ENCODE measurements around the gene CD44.

Gene CD44

DNA sequence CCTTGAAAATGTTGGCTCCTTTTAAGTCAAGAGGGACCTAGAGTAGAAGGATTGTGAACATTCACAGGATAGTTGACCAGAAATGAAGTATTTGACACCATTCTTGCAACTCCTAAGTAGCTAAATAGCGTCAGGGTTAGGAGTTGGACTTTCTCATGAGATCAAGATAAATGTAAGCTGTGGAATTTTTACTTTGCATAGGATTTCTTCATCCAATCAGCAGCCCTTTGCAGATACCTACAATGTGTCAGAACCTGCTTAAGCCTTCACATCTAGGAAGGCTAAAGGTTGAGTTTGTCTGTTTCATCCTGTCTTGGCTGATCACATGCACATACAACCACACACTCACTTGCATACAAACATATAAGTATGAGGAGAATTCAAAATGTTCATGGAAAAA is 32.3 kb downstream of the CD44 start:
- H3K4me3 ChIP-seq (ENCODE audit: low read depth, low read length), result no peak overlapping the region
- in situ Hi-C loops (cut with HindIII; ENCODE audit: low sequenced_read_pairs), result no loop called here

DNA sequence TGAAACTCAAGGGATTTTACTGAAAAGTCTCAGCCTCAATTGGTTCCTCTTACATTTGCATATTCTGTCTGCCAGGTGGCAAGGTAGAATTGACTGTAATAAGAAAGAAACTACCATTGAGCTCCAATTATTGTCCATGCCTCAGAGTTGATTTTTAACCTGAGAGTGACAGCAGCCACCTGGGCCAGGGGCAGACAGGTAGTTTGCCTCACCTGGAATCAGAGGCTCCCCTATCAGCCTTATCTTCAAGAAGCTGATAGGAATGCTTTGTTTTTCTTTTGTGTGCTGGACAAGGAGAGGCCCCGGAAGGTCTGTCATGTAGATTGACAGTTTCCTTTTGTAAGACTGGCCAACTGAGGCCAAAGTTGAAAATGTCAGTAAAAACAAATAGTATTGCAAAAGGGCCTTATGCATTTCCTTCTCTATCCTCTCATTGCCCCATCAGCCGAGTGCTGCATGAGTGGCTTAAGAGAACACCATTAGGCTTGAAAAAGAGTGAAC is 34.1 kb downstream of the CD44 start:
- no peak overlapping the region for H3K4me3 ChIP-seq (ENCODE audit: low read depth, low read length)
- DNase-seq (ENCODE audit: low read depth, low spot score), result no peak
- TF ChIP-seq, protein P1, sequence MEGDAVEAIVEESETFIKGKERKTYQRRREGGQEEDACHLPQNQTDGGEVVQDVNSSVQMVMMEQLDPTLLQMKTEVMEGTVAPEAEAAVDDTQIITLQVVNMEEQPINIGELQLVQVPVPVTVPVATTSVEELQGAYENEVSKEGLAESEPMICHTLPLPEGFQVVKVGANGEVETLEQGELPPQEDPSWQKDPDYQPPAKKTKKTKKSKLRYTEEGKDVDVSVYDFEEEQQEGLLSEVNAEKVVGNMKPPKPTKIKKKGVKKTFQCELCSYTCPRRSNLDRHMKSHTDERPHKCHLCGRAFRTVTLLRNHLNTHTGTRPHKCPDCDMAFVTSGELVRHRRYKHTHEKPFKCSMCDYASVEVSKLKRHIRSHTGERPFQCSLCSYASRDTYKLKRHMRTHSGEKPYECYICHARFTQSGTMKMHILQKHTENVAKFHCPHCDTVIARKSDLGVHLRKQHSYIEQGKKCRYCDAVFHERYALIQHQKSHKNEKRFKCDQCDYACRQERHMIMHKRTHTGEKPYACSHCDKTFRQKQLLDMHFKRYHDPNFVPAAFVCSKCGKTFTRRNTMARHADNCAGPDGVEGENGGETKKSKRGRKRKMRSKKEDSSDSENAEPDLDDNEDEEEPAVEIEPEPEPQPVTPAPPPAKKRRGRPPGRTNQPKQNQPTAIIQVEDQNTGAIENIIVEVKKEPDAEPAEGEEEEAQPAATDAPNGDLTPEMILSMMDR (IDR thresholded peaks at IDR 0.05; ENCODE audit: low read depth, low read length), result no peak
- in situ Hi-C loops (cut with HindIII; ENCODE audit: low sequenced_read_pairs), result no loop called here

More for the DNA sequence above, 32.3 kb downstream of the CD44 start:
- no peak for DNase-seq (ENCODE audit: low read depth, low spot score)
- TF ChIP-seq, protein P1 (IDR thresholded peaks at IDR 0.05; ENCODE audit: low read depth, low read length), result no peak

DNA sequence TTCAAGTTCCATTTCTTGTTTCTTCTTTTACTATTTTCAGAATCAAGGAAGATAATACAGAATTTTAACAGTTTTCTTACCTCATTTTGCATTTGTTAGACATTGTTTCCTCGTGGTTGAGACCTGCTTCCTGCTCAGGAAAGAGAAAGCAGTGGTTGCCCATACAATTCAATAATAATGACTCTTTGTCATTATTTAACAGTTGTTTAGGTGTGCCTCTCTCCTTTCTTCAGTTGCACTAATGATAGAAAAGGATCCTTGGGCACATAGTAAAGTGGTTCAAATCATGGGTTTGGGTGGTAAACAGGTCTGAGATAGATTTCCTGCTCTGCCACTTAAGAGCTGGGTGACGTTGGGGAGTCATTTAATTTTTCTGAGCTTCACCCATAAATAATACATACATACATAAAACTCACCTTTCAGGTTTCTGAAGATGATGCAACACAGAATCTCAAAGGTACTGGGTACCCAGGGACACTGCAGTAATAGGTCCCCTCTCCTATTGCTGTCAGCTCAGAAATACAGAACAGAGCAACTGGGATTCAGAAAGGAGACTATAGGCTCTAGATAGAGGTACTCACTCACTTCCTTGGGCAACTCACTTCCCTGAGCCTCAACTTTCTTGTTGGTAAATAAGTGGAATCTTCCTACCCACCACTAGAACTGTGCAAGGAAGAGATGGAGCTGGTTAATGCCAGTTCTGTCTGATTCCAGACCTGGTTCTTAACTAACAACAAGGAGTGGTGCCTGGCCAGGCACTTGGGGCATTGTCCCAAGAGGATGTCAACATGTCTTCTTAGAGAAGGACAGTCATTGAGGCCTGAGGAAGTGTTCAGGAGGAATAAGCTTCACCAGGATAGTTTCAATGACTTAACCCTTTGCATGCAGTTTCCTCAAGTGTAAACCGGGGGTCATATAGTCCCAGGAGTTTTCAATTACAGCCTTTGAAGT is 34.9 kb downstream of the CD44 start:
- no peak overlapping the region for H3K4me3 ChIP-seq (ENCODE audit: low read depth, low read length)
- in situ Hi-C loops (cut with HindIII; ENCODE audit: low sequenced_read_pairs), result no loop called here
- TF ChIP-seq, protein P1 (IDR thresholded peaks at IDR 0.05; ENCODE audit: low read depth, low read length), result no peak
- no peak for DNase-seq (ENCODE audit: low read depth, low spot score)

DNA sequence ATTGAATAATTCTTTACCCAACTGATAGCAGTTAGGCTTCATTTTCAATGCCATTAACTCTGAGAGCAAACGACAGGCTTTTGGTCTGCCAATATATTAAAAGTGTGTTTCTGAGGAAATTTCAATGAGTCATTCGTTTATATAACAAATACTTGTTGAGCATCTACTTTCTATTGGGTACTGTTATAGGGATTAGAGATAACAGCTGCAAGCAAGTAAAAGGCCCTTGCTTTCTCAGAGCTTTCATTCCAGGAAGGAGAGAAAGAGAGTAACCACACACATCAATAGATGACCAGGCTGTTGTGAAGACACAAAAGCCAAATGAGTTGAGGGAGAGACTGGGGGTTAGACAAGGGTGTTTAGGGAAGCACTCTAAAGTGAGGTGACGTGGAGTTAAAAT is 35.7 kb downstream of the CD44 start:
- TF ChIP-seq, protein P1 (IDR thresholded peaks at IDR 0.05; ENCODE audit: low read depth, low read length), result no peak
- DNase-seq (ENCODE audit: low read depth, low spot score), result peak; percentile 85
- in situ Hi-C loops (cut with HindIII; ENCODE audit: low sequenced_read_pairs), result no loop called here
- H3K4me3 ChIP-seq (ENCODE audit: low read depth, low read length), result no peak overlapping the region

DNA sequence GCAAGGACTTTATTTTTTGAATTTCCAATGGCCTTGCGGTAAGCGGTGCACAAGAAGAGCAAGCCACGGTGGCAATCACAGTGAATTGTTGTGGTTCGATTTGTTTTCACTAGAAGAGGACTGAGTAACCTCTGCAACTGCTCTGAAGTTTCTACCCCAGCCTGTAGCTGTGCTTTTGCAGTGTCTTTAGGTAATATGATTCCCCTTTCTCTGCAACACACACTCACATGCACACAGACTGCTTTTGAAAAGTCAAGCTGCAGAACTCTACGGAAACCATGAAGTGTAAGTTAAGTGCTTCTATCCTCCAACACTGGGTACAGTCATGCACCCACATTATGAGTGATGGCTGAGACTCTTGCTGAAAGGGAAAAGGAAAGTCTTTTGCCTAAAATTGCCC is 38.4 kb downstream of the CD44 start:
- peak; percentile 74 for DNase-seq (ENCODE audit: low read depth, low spot score)
- TF ChIP-seq, protein P1 (IDR thresholded peaks at IDR 0.05; ENCODE audit: low read depth, low read length), result no peak
- H3K4me3 ChIP-seq (ENCODE audit: low read depth, low read length), result no peak overlapping the region
- in situ Hi-C loops (cut with HindIII; ENCODE audit: low sequenced_read_pairs), result no loop called here

DNA sequence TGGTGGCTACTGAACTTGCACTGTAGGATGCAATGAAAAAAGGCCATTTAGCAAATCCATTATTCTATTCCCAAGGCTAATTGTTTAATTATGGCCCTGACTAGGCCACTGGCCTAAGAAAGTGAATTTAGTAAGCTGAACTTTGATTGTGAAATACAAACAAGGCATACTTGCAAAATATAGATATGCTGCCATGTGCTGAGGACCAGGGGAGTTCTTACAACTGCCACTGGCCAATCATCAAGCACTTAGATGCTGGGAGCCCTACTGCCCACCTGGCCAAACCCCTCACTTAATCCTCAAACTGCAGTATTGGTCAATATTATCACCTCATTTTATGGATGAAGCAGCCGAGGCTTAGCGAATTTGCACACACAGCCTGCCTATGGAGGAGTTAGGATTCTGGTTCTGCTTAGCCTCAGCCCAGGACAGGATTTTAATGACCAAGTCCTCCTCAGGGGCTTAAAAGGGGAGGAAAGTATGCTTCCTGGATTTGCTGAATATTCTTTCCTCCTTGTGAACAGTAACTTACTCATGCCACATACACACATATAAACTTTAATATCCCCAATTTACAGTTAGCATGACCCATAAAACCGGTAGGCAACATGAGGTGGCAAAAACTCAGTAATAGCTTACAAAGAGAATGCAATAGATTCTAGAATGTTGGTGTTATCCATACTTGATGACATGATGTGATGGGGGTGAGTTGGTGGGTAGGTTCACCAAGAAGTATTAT is 39.3 kb downstream of the CD44 start:
- DNase-seq (ENCODE audit: low read depth, low spot score), result no peak
- H3K4me3 ChIP-seq (ENCODE audit: low read depth, low read length), result no peak overlapping the region
- in situ Hi-C loops (cut with HindIII; ENCODE audit: low sequenced_read_pairs), result no loop called here
- TF ChIP-seq, protein P1 (IDR thresholded peaks at IDR 0.05; ENCODE audit: low read depth, low read length), result no peak
